GM21717 (cell line): ENCODE data around the gene BCAS1.
"Not testable (repeated sequence)": the region's sequence is repeated elsewhere in the genome, so short reads cannot be mapped to it uniquely, and the experiment has no call there.

Experiments
- ATAC-seq: cut with Tn5 transposase; IDR thresholded peaks from one replicate; pipeline ENCODE4 v1.9.1; 2021; ENCODE audit warnings: mild to moderate bottlenecking, moderate library complexity; ENCODE audit not compliant: unreplicated experiment

The BCAS1 gene

GRCh38 chr20:53933232-53933846 lies 137.1 kb downstream of the BCAS1 start:
- no peak for ATAC-seq

GRCh38 chr20:53932655-53933192 lies 137.7 kb downstream of the BCAS1 start:
- not testable (repeated sequence) for ATAC-seq

- ATAC-seq: no peak
These were observed 138.8 kb downstream of the BCAS1 start for GRCh38 chr20:53931597-53931996.

GRCh38 chr20:53930651-53931504 lies 139.5 kb downstream of the BCAS1 start:
- ATAC-seq: no peak

GRCh38 chr20:53929974-53930650 lies 140.3 kb downstream of the BCAS1 start:
- ATAC-seq: peak; percentile 64

GRCh38 chr20:53929399-53929798 lies 141.0 kb downstream of the BCAS1 start:
- no peak for ATAC-seq

GRCh38 chr20:53927990-53928389 lies 142.4 kb downstream of the BCAS1 start:
- ATAC-seq: no peak

- peak; percentile 60 for ATAC-seq
These were observed 143.9 kb downstream of the BCAS1 start for GRCh38 chr20:53926428-53927028.

GRCh38 chr20:53925651-53926401 lies 144.6 kb downstream of the BCAS1 start:
- no peak for ATAC-seq

- ATAC-seq: no peak
These were observed 146.6 kb downstream of the BCAS1 start for GRCh38 chr20:53923566-53924369.

- peak; percentile 41 for ATAC-seq
These were observed 147.5 kb downstream of the BCAS1 start for GRCh38 chr20:53922901-53923314.

- ATAC-seq: no peak
These were observed 148.9 kb downstream of the BCAS1 start for GRCh38 chr20:53921443-53921973.

GRCh38 chr20:53920647-53921245 lies 149.6 kb downstream of the BCAS1 start:
- no peak for ATAC-seq

GRCh38 chr20:53919886-53920285 lies 150.5 kb downstream of the BCAS1 start:
- ATAC-seq: no peak

- ATAC-seq: no peak
These were observed 151.4 kb downstream of the BCAS1 start for GRCh38 chr20:53918949-53919361.

GRCh38 chr20:53918020-53918311 lies 152.4 kb downstream of the BCAS1 start:
- no peak for ATAC-seq

- peak; percentile 67 for ATAC-seq
These were observed 153.0 kb downstream of the BCAS1 start for GRCh38 chr20:53917145-53918019.

GRCh38 chr20:53916173-53916512 lies 154.3 kb downstream of the BCAS1 start:
- no peak for ATAC-seq
